ENCODE results near the gene RNF112.
"Not testable (repeated sequence)": the region's sequence is repeated elsewhere in the genome, so short reads cannot be mapped to it uniquely, and the experiment has no call there.

Gene RNF112

GRCh38 chr17:19433255-19433654 lies 22.2 kb downstream of the RNF112 start:
- Mint-ChIP-seq H3K36me3 (no peaks in the 10 kb centered on the region), H3K9me3 (ENCODE audit: low read depth) (no peaks in the 10 kb centered on the region), H3K4me3 (no peak overlapping the region), H3K27ac (no peak overlapping the region), H3K4me1 (ENCODE audit: low read depth) (no peaks in the 10 kb centered on the region), H3K27me3 (peaks cover under 1% of the 10 kb centered on the region)

- Mint-ChIP-seq H3K9me3 (ENCODE audit: low read depth) (no peaks in the 10 kb centered on the region), H3K4me3 (no peak overlapping the region), H3K27ac (no peak overlapping the region), H3K27me3 (no peaks in the 10 kb centered on the region), H3K4me1 (ENCODE audit: low read depth) (no peaks in the 10 kb centered on the region), H3K36me3 (no peaks in the 10 kb centered on the region)
These were observed 22.8 kb downstream of the RNF112 start for GRCh38 chr17:19433727-19434340.

- no peaks in the 10 kb centered on the region for H3K4me1 Mint-ChIP-seq (ENCODE audit: low read depth)
- H3K4me3 Mint-ChIP-seq, result no peak overlapping the region
- H3K36me3 Mint-ChIP-seq, result peaks cover 6% of the 10 kb centered on the region
- H3K27ac Mint-ChIP-seq, result no peak overlapping the region
- peaks cover 10% of the 10 kb centered on the region for H3K27me3 Mint-ChIP-seq
- peaks cover 3% of the 10 kb centered on the region for H3K9me3 Mint-ChIP-seq (ENCODE audit: low read depth)
These were observed 29.4 kb downstream of the RNF112 start for GRCh38 chr17:19440421-19440820.

- not testable (repeated sequence) for H3K4me3 Mint-ChIP-seq; H3K4me1 Mint-ChIP-seq (ENCODE audit: low read depth); H3K27ac Mint-ChIP-seq; H3K36me3 Mint-ChIP-seq; H3K27me3 Mint-ChIP-seq; H3K9me3 Mint-ChIP-seq (ENCODE audit: low read depth)
These were observed 30.3 kb downstream of the RNF112 start for GRCh38 chr17:19441288-19441687.

GRCh38 chr17:19442731-19443130 lies 31.7 kb downstream of the RNF112 start:
- Mint-ChIP-seq H3K9me3 (ENCODE audit: low read depth) (peaks cover 3% of the 10 kb centered on the region), H3K4me1 (ENCODE audit: low read depth) (peaks cover 3% of the 10 kb centered on the region), H3K36me3 (peaks cover 9% of the 10 kb centered on the region), H3K27me3 (peaks cover 15% of the 10 kb centered on the region), H3K27ac (no peak overlapping the region), H3K4me3 (no peak overlapping the region)

- peaks cover 9% of the 10 kb centered on the region for H3K36me3 Mint-ChIP-seq
- H3K4me1 Mint-ChIP-seq (ENCODE audit: low read depth), result peaks cover 3% of the 10 kb centered on the region
These were observed 32.1 kb downstream of the RNF112 start for GRCh38 chr17:19443148-19443547.

GRCh38 chr17:19445105-19445504 lies 34.1 kb downstream of the RNF112 start:
- peaks cover 3% of the 10 kb centered on the region for H3K4me1 Mint-ChIP-seq (ENCODE audit: low read depth)
- peaks cover 3% of the 10 kb centered on the region for H3K9me3 Mint-ChIP-seq (ENCODE audit: low read depth)
- no peak overlapping the region for H3K27ac Mint-ChIP-seq
- peaks cover 9% of the 10 kb centered on the region for H3K36me3 Mint-ChIP-seq
- H3K4me3 Mint-ChIP-seq, result no peak overlapping the region
- peaks cover 20% of the 10 kb centered on the region for H3K27me3 Mint-ChIP-seq

More at GRCh38 chr17:19443148-19443547, 32.1 kb downstream of the RNF112 start:
- peaks cover 15% of the 10 kb centered on the region for H3K27me3 Mint-ChIP-seq
- H3K4me3 Mint-ChIP-seq, result no peak overlapping the region
- H3K9me3 Mint-ChIP-seq (ENCODE audit: low read depth), result peaks cover 3% of the 10 kb centered on the region
- H3K27ac Mint-ChIP-seq, result no peak overlapping the region

- H3K27ac Mint-ChIP-seq; H3K4me1 Mint-ChIP-seq (ENCODE audit: low read depth); H3K36me3 Mint-ChIP-seq; H3K9me3 Mint-ChIP-seq (ENCODE audit: low read depth); H3K4me3 Mint-ChIP-seq: not testable (repeated sequence)
- peaks cover 20% of the 10 kb centered on the region for H3K27me3 Mint-ChIP-seq
These were observed 35.5 kb downstream of the RNF112 start for GRCh38 chr17:19446577-19446976.

GRCh38 chr17:19447085-19447583 lies 36.1 kb downstream of the RNF112 start:
- peaks cover 9% of the 10 kb centered on the region for H3K36me3 Mint-ChIP-seq
- peaks cover 3% of the 10 kb centered on the region for H3K9me3 Mint-ChIP-seq (ENCODE audit: low read depth)
- H3K4me1 Mint-ChIP-seq (ENCODE audit: low read depth), result peaks cover 3% of the 10 kb centered on the region
- H3K4me3 Mint-ChIP-seq, result no peak overlapping the region
- peaks cover 20% of the 10 kb centered on the region for H3K27me3 Mint-ChIP-seq
- peak overlapping the region; percentile 22 for H3K27ac Mint-ChIP-seq

GRCh38 chr17:19448341-19449268 lies 37.6 kb downstream of the RNF112 start:
- peaks cover 6% of the 10 kb centered on the region for H3K36me3 Mint-ChIP-seq
- no peak overlapping the region for H3K4me3 Mint-ChIP-seq
- peaks cover 3% of the 10 kb centered on the region for H3K9me3 Mint-ChIP-seq (ENCODE audit: low read depth)
- no peak overlapping the region for H3K27ac Mint-ChIP-seq
- H3K4me1 Mint-ChIP-seq (ENCODE audit: low read depth), result peaks cover 3% of the 10 kb centered on the region
- H3K27me3 Mint-ChIP-seq, result peaks cover 19% of the 10 kb centered on the region

- peaks cover 3% of the 10 kb centered on the region for H3K4me1 Mint-ChIP-seq (ENCODE audit: low read depth)
- no peak overlapping the region for H3K4me3 Mint-ChIP-seq
- peaks cover 6% of the 10 kb centered on the region for H3K36me3 Mint-ChIP-seq
- peaks cover 17% of the 10 kb centered on the region for H3K27me3 Mint-ChIP-seq
- peaks cover 3% of the 10 kb centered on the region for H3K9me3 Mint-ChIP-seq (ENCODE audit: low read depth)
- H3K27ac Mint-ChIP-seq, result no peak overlapping the region
These were observed 38.6 kb downstream of the RNF112 start for GRCh38 chr17:19449656-19450055.

GRCh38 chr17:19453296-19453695 lies 42.3 kb downstream of the RNF112 start:
- Mint-ChIP-seq H3K4me1 (ENCODE audit: low read depth) (peaks cover 3% of the 10 kb centered on the region), H3K27ac (no peak overlapping the region)

GRCh38 chr17:19454074-19454473 lies 43.0 kb downstream of the RNF112 start:
- no peaks in the 10 kb centered on the region for H3K9me3 Mint-ChIP-seq (ENCODE audit: low read depth)
- H3K27ac Mint-ChIP-seq, result no peak overlapping the region
- peaks cover 5% of the 10 kb centered on the region for H3K27me3 Mint-ChIP-seq
- no peaks in the 10 kb centered on the region for H3K36me3 Mint-ChIP-seq
- H3K4me1 Mint-ChIP-seq (ENCODE audit: low read depth), result peaks cover 6% of the 10 kb centered on the region
- no peak overlapping the region for H3K4me3 Mint-ChIP-seq

More at GRCh38 chr17:19453296-19453695, 42.3 kb downstream of the RNF112 start:
- H3K36me3 Mint-ChIP-seq, result no peaks in the 10 kb centered on the region
- H3K27me3 Mint-ChIP-seq, result peaks cover 9% of the 10 kb centered on the region
- H3K4me3 Mint-ChIP-seq, result no peak overlapping the region
- H3K9me3 Mint-ChIP-seq (ENCODE audit: low read depth), result no peaks in the 10 kb centered on the region

GRCh38 chr17:19456016-19456927 lies 45.2 kb downstream of the RNF112 start:
- H3K27me3 Mint-ChIP-seq, result peaks cover 3% of the 10 kb centered on the region
- H3K36me3 Mint-ChIP-seq, result no peaks in the 10 kb centered on the region
- peaks cover 9% of the 10 kb centered on the region for H3K4me1 Mint-ChIP-seq (ENCODE audit: low read depth)
- H3K27ac Mint-ChIP-seq, result no peak overlapping the region
- H3K9me3 Mint-ChIP-seq (ENCODE audit: low read depth), result no peaks in the 10 kb centered on the region
- H3K4me3 Mint-ChIP-seq, result no peak overlapping the region
